ENCODE measurements around the gene CUBN.

The CUBN gene

DNA sequence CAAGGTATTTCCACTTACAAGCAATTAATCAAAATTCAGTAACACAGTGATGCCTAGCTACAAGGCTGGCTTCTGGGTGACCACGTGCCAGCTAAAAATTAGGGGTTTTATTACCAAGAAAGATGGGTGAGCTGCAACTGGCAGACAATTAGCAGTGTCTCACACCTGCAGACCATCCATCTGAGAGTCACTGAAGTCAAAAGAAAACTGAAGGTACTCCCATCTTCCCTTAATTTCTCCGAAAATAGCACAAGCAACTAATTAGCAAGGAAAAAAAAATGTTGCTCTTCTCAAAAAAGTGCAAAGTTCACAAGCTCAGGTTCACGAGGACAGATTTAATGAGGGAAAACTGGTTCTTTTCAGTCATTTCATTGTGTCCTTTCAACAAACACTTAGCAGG lies 340.8 kb downstream of the CUBN start:
- DNase-seq (ENCODE audit: low read depth): no peak

DNA sequence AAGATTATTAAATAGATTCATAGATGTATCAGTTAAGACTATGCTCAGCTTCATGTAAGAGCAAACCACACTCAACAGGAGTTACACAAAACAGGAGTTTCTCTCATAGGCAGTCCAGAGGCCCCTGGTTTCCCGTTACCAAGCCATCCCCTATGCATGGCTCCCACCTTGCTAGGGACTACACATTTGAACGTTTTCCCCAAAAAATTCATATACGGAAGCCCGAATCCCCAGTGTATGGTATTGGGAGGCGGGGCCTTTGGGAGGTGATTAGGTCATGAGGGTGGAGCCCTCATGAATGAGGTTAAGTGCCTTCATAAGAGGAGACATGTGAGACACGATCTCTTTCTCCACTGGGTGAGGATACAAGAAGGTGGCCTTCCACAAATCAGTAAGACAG lies 341.5 kb downstream of the CUBN start:
- DNase-seq (ENCODE audit: low read depth): no peak

DNA sequence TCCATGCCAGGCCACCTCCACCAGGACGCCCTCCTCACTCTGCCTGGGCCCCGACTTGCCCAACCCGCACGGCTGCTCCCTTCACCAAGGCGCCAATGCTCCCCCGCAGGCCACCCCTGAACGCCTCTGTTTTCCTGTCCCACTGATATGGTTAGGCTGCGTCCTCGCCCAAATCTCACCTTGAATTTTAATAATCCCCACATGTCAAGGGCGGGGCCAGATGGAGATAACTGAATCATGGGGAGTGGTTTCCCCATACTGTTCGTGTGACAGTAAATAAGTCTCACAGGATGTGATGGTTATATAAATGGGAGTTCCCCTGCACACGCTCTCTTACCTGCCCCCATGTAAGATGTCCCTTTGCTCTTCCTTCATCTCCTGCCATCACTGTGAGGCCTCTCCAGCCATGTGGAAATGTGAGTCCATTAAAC lies 342.2 kb downstream of the CUBN start:
- DNase-seq (ENCODE audit: low read depth): no peak

DNA sequence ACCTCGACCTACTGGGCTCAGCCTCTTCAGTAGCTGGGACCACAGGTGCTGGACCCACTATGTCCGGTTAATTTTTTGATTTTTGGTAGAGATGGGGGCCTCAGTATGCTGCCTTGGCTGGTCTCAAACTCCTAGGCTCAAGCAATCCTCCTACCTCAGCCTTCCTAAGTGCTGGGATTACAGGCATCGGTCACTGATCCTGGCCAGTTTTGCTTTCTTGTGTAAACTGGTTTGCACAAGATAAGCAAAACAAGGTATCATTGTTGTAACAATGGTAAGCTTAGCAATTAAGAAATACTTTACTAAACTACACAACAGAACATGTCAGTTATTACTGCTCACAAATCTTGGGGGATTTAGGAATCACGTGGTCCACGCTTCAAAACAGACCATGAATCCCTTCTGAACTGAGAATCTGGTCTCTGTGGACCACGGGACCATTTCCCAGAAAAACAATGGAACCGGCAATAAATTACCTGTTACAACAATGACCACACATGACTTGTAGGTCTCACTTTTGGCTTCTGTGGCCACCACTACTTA lies 349.2 kb downstream of the CUBN start:
- no peak for DNase-seq (ENCODE audit: low read depth)

DNA sequence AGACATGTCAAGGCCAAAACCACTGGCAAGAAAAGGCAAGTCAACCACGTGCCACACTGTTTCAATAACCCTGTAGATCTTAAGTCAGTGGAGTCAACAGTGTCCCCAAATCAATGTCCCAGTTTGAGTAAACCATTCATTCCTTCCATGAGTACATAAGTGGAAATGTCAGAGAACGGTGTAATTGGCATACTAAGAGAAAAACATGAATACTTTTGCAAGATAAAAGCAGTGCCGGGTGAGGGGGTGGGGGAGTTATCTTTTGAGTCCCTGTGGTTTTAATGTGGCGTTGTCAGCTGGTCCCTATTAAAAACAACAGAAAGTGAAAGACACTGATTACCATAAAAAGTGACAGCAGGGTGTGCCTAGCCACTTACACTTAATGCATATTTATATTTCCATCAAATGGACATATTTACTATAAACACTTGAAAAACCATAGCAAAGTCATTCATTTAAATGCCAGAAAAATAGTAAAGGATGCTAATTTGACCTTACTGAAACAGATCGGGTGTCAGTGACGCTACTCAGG lies 350.2 kb downstream of the CUBN start:
- no peak for DNase-seq (ENCODE audit: low read depth)

DNA sequence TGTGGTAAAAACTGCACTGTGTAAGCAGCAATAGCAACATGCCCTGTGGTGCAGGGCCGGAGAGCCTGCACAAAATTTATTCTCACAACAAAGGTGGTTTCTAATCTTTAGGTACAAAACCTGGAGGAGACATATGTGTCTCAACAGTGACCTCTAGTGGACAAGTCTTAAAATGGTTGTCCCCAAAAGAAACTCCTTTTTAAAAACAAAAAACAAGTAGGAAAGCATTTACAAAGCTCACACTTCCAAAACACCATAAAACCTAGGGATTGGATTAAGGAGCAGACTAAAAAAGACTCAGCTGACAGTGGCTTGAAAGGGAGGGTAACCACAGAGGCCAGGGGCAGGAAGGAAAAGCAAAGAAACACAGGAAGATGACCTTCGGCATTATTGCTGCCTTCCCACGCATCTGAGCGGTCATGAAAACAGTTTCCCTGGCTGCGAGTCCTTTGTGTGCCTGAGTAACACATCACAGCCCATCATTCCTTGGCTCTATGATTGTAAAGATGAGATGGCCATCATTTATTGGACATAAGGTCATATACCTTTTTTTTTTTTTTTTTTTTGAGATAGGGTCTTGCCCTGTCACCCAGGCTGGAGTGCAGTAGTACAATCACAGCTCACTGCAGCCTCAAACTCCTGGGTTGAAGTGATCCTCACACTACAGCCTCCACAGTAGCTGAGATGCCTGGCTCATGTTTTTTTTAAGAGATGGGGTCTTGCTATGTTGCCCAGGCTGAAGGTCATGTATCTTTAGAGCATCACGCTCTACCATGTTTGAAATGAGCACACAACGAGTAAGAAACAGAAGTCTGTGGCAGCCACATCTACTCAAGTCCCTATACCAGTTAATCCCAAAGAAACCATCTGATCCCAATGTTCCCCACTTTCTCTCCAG lies 351.9 kb downstream of the CUBN start:
- peak; percentile 35 for DNase-seq (ENCODE audit: low read depth)

DNA sequence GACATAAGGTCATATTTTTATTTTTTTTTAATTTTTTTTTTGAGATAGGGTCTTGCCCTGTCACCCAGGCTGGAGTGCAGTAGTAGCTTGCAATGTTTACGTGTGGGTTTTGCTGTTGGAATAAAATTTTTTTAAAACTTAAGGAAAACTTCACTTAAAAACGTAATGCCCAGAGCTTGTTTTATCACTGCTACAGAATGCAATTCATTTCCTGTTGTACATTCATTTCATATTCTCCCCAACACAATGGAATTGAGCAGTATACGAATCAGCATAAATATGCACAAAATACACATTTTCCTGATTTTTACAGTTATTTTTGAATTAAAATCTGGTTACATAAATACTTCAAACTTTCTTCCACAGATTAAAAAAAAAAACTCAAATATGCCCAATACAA lies 352.7 kb downstream of the CUBN start:
- no peak for DNase-seq (ENCODE audit: low read depth)
